ENCODE results near the gene PUS10.

- TF ChIP-seq EZH2phosphoT487 (IDR thresholded peaks at IDR 0.05; ENCODE audit: insufficient read depth, low read depth), result no peak
- no peak for TF ChIP-seq EZH2 (IDR thresholded peaks at IDR 0.05; ENCODE audit: insufficient read depth, poor library complexity, severe bottlenecking)
Observed at GRCh38 chr2:60961457-60961856, 56.6 kb downstream of the PUS10 start.
